GM12892 (cell line): ENCODE data around the gene PTPRH.

Experiments used
- POLR2A ChIP-seq: IDR thresholded peaks from 2 replicates; pipeline ENCODE4 v1.6.1; 2011; ENCODE audit warnings: low read depth, low read length, control low read depth
- POLR2AphosphoS5 ChIP-seq: IDR thresholded peaks from 2 replicates; pipeline ENCODE4 v1.6.1; 2011; ENCODE audit warnings: low read depth, low read length, control low read depth

DNA sequence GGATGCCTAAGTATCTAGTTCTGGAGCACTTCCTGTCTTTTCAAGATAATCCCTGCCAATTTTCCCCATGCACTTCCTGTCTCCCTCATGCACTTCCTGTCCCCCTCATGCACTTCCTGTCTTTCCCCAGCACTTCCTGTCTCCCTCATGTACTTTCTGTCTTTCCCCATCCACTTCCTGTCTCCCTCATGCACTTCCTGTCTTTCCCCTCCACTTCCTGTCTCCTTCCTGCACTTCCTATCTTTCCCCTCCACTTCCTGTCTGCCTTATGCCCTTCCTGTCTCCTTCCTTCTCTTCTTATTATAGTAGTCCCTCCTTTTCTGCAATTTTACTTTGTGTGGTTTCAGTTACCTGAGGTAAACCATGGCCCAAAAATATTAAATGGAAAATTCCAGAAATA is 57.3 kb downstream of the PTPRH start:
- TF ChIP-seq POLR2A (no peak), POLR2AphosphoS5 (no peak)
